Measurements from ENCODE around the gene HIRA. TPM values are rescaled to one million over a fixed set of nuclear protein-coding genes. Genes with fewer than 3 reads are reported as not detected.
"Not testable (repeated sequence)": the region's sequence is repeated elsewhere in the genome, so short reads cannot be mapped to it uniquely, and the experiment has no call there.

Gene HIRA
- total RNA-seq, 1 donor from 2014 or later, result 43.3 TPM

DNA sequence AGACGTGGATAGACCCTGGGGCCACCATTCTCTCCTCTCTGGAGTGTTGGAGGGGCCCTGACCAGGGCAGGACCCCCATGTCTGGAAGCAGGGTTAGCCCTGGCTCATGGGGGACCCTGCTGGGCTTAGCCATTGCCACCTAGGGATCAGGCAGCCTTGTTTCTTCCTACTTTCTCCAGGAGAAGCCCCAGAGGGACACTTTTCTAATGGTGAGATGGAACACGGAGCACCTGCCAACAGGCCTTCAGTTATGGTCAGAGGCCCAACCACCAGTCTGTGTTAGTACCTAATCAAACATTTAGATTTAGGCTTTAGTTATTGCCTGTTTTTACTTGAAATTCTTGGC is 17.9 kb upstream of the HIRA start:
- no peak overlapping the region for H3K27ac Mint-ChIP-seq

DNA sequence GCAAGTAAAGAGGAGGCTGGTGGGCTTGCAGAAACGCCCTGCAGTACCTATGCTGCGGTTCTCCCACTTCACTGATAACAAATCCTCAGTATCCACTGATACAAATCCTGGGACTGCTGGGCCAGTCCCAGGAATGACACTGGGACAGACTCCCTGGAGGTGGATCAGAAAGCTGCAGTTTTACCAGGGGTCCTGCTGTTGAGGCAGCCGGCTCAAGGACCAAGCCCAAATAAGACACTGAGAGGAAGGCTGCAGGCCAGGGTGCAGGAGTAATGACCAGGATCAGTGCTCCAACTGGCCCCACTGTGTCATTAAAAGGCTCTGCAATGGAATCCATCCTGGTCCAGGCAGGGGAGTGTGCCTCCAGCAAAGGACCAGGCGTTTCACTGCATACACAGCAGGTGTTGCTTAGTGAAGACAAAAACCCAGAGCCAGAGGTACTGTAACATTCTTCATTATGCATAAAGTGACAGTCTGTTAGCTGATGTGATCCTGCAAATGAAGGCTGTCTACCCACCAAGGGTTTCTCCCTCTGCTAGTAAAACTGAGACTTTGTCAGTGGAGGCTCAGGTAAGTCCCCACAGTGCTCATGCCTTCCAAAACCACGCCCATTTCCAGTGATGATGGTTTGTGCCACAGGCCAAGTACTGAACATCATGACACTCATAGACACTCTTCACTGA is 17.3 kb upstream of the HIRA start:
- peaks cover 9% of the 10 kb centered on the region for H3K36me3 Mint-ChIP-seq
- H3K9me3 Mint-ChIP-seq, result no peaks in the 10 kb centered on the region
- TF ChIP-seq, protein P1, sequence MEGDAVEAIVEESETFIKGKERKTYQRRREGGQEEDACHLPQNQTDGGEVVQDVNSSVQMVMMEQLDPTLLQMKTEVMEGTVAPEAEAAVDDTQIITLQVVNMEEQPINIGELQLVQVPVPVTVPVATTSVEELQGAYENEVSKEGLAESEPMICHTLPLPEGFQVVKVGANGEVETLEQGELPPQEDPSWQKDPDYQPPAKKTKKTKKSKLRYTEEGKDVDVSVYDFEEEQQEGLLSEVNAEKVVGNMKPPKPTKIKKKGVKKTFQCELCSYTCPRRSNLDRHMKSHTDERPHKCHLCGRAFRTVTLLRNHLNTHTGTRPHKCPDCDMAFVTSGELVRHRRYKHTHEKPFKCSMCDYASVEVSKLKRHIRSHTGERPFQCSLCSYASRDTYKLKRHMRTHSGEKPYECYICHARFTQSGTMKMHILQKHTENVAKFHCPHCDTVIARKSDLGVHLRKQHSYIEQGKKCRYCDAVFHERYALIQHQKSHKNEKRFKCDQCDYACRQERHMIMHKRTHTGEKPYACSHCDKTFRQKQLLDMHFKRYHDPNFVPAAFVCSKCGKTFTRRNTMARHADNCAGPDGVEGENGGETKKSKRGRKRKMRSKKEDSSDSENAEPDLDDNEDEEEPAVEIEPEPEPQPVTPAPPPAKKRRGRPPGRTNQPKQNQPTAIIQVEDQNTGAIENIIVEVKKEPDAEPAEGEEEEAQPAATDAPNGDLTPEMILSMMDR (conservative IDR thresholded peaks at IDR 0.05), result no peak
- DNase-seq (ENCODE audit: extremely low spot score, unreplicated experiment), result no peak
- H3K4me1 Mint-ChIP-seq (ENCODE audit: unreplicated experiment), result peaks cover 19% of the 10 kb centered on the region
- peak overlapping the region; percentile 92 for H3K4me3 Mint-ChIP-seq
- H3K27ac Mint-ChIP-seq, result no peak overlapping the region
- H3K27me3 Mint-ChIP-seq, result no peaks in the 10 kb centered on the region

More for the DNA sequence above, 17.9 kb upstream of the HIRA start:
- Mint-ChIP-seq H3K4me3 (peak overlapping the region; percentile 25), H3K9me3 (no peaks in the 10 kb centered on the region), H3K36me3 (peaks cover 14% of the 10 kb centered on the region), H3K4me1 (ENCODE audit: unreplicated experiment) (peaks cover 19% of the 10 kb centered on the region), H3K27me3 (no peaks in the 10 kb centered on the region)
- no peak for DNase-seq (ENCODE audit: extremely low spot score, unreplicated experiment)
- TF ChIP-seq, protein P1 (conservative IDR thresholded peaks at IDR 0.05), result no peak

DNA sequence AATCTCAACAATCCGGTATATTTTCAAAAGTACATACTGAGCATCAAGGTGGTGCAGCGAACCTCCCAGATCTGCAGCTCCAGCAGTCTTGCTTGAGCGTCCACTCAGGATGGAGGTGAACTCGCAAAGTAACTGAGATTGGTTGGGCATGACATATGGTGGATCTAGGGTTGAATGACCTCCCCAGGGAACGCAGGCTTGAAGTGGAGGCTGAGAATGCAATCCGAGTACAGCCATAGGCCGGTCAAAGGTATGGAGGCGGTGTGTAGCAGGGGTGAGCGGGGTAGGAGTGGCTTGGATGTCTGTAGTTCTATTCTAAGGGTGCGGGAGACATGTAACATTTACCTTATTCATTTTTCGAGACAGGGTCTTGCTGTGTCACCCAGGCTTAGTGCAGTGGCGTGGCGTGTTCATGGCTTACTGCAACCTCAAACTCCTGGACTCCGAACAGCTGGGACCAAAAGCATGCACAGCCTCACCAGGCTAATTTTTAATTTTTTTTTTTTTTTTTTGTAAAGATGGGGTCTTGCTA is 16.6 kb upstream of the HIRA start:
- peaks cover 19% of the 10 kb centered on the region for H3K4me1 Mint-ChIP-seq (ENCODE audit: unreplicated experiment)
- H3K9me3 Mint-ChIP-seq, result no peaks in the 10 kb centered on the region
- no peak for DNase-seq (ENCODE audit: extremely low spot score, unreplicated experiment)
- peak overlapping the region; percentile 92 for H3K4me3 Mint-ChIP-seq
- peak overlapping the region; percentile 93 for H3K27ac Mint-ChIP-seq
- peaks cover 8% of the 10 kb centered on the region for H3K36me3 Mint-ChIP-seq
- H3K27me3 Mint-ChIP-seq, result no peaks in the 10 kb centered on the region
- TF ChIP-seq, protein P1 (conservative IDR thresholded peaks at IDR 0.05), result no peak

DNA sequence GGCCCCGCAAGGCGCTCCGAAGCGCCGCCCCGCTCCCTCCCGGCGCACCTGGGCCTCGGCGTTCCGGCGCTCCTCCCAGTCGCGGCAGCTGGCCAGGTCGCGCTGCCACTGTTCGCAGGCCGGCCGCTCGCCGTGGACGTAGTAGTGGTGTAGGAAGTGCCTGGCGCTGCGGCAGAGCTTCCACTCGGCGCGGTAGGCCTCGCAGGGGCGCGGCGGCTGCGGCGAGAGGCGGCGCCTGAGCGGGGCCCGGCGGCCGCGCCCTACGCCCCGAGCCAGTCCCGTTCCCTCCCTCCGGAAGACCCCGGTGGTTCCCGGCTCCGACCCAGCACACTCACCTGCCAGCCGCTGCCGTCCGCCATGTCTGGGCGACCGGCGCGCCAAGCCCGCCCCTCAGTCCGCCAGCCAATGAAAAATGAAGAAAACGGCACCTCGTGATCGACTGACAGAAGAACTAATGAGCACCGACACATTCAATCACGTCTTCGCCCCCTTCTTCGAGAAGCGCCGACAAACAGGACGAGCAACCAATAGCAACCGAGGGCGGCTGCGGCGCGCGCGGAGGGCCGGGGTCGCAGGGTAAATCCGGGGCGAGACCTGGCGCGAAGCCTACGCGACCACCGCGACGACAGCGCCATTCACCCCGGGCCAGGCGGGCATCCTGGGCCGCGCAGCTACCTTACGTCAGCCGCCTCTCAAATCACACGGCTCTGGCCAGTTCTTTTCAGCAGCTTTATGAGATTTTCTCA is 16.0 kb upstream of the HIRA start, which contains the start of gene C22orf39:
TSS of gene C22orf39 (minus strand) at position 382 of the 746 bp plus-strand sequence. CDS start at position 359, 23 bp downstream.
- Mint-ChIP-seq H3K9me3 (no peaks in the 10 kb centered on the region), H3K27ac (peak within 1 kb of the TSS; percentile 93), H3K4me3 (peak within 1 kb of the TSS; percentile 92), H3K4me1 (ENCODE audit: unreplicated experiment) (peaks cover 19% of the 10 kb centered on the region), H3K36me3 (peaks cover 8% of the 10 kb centered on the region), H3K27me3 (no peaks in the 10 kb centered on the region)
- TF ChIP-seq, protein P1 (conservative IDR thresholded peaks at IDR 0.05), result no peak
- peak; percentile 85 for DNase-seq (ENCODE audit: extremely low spot score, unreplicated experiment)

DNA sequence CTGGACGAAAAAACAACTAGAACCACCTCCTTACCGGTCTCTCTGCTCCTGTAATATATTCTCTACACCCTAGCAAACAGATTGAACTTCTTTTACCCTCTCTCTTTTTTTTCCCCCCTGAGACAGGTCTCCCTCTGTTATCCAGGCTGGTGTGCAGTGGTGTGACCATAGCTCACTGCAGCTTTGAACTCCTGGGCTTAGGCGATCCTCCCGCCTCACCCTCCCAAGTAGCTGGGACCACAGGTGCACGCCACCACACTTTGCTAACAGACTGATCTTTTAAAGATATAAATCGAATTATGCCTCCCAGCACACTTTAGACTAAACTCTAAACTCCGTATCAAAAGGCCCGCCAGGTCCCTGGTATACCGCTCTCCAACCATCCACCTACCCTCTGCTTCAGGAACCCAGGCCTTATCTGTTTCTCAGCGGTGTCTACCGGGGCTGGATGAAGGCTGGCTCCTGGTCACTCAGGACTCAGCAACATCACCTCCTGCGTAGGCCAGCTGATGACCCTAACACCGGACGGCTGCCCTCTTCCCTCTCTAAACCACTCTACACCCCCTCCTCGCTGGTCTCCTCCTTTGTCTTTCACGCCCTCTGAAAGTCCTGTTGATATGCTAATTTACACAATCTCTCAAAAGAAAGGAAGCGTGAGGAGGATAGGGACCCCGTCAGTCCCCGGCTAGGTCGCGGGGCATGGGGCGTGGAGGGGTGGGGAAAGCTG is 15.2 kb upstream of the HIRA start:
- Mint-ChIP-seq H3K4me3 (peak overlapping the region; percentile 92), H3K27ac (peak overlapping the region; percentile 82), H3K36me3 (peaks cover 7% of the 10 kb centered on the region), H3K9me3 (no peaks in the 10 kb centered on the region), H3K27me3 (no peaks in the 10 kb centered on the region), H3K4me1 (ENCODE audit: unreplicated experiment) (peaks cover 19% of the 10 kb centered on the region)
- TF ChIP-seq, protein P1 (conservative IDR thresholded peaks at IDR 0.05), result no peak
- no peak for DNase-seq (ENCODE audit: extremely low spot score, unreplicated experiment)

DNA sequence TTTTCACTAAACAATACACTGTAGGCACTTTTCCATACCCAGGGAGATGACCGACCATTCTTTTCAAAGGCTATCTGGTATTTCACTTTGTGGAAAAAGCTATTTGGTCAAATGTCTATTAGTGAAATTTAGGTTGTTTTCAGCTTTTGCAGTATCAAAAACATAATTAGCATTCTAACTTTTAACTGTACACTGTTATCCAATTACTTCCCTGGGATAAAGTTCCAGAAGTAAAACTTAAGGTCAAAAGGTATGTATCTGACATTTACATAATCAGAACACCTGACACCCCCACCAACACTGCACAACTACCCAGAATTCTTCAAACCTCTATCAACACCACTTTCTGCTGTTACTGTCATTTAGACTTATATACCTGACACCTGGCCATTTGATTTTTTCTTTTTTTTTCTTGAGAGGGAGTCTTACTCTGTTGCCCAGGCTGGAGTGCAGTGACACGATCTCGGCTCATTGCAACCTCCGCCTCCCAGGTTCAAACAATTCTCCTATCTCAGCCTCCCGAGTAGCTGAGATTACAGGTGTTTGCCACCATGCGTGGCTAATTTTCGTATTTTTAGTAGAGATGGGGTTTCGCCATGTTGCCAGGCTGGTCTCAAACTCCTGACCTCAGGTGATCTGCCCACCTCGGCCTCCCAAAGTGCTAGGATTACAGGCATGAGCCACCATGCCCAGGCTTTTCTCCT is 13.9 kb upstream of the HIRA start:
- not testable (repeated sequence) for DNase-seq (ENCODE audit: extremely low spot score, unreplicated experiment); H3K27ac Mint-ChIP-seq; H3K36me3 Mint-ChIP-seq; H3K27me3 Mint-ChIP-seq; H3K9me3 Mint-ChIP-seq
- H3K4me1 Mint-ChIP-seq (ENCODE audit: unreplicated experiment), result peaks cover 19% of the 10 kb centered on the region
- H3K4me3 Mint-ChIP-seq, result peak overlapping the region; percentile 70
